SU-DHL-6 (cell line): ENCODE measurements around the gene COG1.

ENCODE experiments used
- H2AFZ ChIP-seq: fragments of 200-600 bp; sonication (generic); 2 replicates; pipeline ENCODE4 v1.6.1; 2014; ENCODE audit warnings: low read depth, mild to moderate bottlenecking, moderate library complexity, mixed read lengths, antibody characterized with exemption, low read length; ENCODE audit not compliant: severe bottlenecking
- H3F3A ChIP-seq: fragments of 200-600 bp; shearing (Covaris generic); 2 replicates; pipeline ENCODE4 v1.6.0; 2016; ENCODE audit warnings: antibody characterized with exemption, mild to moderate bottlenecking; ENCODE audit not compliant: insufficient read depth
- H3K27ac ChIP-seq: fragments of 200-600 bp; sonication (generic); 2 replicates; pipeline ENCODE4 v1.5.1; 2016; ENCODE audit warnings: low read depth, mild to moderate bottlenecking, low read length, moderate library complexity, mixed read lengths
- H3K27me3 ChIP-seq: fragments of 200-600 bp; sonication (generic), shearing (Covaris generic); 2 replicates; pipeline ENCODE4 v1.6.0; 2014; ENCODE audit warnings: mild to moderate bottlenecking, low read length
- H3K36me3 ChIP-seq: fragments of 200-600 bp; sonication (generic); 2 replicates; pipeline ENCODE4 v1.6.1; 2014; ENCODE audit warnings: mild to moderate bottlenecking, low read length, mixed read lengths
- H3K4me2 ChIP-seq: fragments of 300-600, 200-600 bp; shearing (Covaris generic), sonication (generic); 2 replicates; pipeline ENCODE4 v1.6.0; 2014; ENCODE audit warnings: low read length, low read depth, mild to moderate bottlenecking; ENCODE audit not compliant: poor library complexity, severe bottlenecking
- H3K4me3 ChIP-seq: fragments of 200-600 bp; sonication (generic); 2 replicates; pipeline ENCODE4 v1.5.1; 2014; ENCODE audit warnings: antibody characterized with exemption, low read length, mild to moderate bottlenecking, mixed read lengths; ENCODE audit not compliant: insufficient read depth, poor library complexity, severe bottlenecking
- H3K79me2 ChIP-seq: fragments of 200-600 bp; sonication (generic); 2 replicates; pipeline ENCODE4 v1.6.1; 2014; ENCODE audit warnings: mild to moderate bottlenecking, low read length, moderate library complexity; ENCODE audit not compliant: insufficient read depth
- H3K9ac ChIP-seq: fragments of 200-600 bp; sonication (generic); 2 replicates; pipeline ENCODE4 v1.7.0; 2014; ENCODE audit warnings: mild to moderate bottlenecking, low read length
- H3K9me2 ChIP-seq: fragments of 200-600 bp; sonication (generic); replicated peaks from 2 replicates; pipeline ENCODE4 v1.6.1; 2014; ENCODE audit warnings: low read length; ENCODE audit not compliant: insufficient read depth
- H3K9me3 ChIP-seq: fragments of 200-600 bp; sonication (generic); 2 replicates; pipeline ENCODE4 v1.6.1; 2014; ENCODE audit warnings: low read length, mixed read lengths; ENCODE audit not compliant: insufficient read depth
- H4K20me1 ChIP-seq: fragments of 200-600 bp; sonication (generic); 2 replicates; pipeline ENCODE4 v1.6.1; 2014; ENCODE audit warnings: low read depth, mild to moderate bottlenecking, antibody characterized with exemption, low read length, moderate library complexity, mixed read lengths
- EZH2phosphoT487 ChIP-seq: fragments of 200-600 bp; sonication (generic), shearing (Covaris generic); conservative IDR thresholded peaks from 2 replicates; pipeline ENCODE4 v1.6.1; 2018; ENCODE audit warnings: mild to moderate bottlenecking, antibody characterized with exemption, low read length, moderate library complexity, mixed read lengths
- TF ChIP-seq, protein P1 (sequence below): fragments of 200-600 bp; sonication (generic); IDR thresholded peaks from one replicate; pipeline ENCODE4 v1.5.1; 2017; ENCODE audit warnings: antibody characterized with exemption, mild to moderate bottlenecking, low read length, moderate library complexity; ENCODE audit not compliant: insufficient read depth, poor library complexity, severe bottlenecking

COG1 gene

GRCh38 chr17:73157521-73157890, 35.3 kb upstream of the COG1 start:
- Histone ChIP-seq H3K9ac (no peak overlapping the region), H3K9me2 (no peaks in the 10 kb centered on the region), H3K4me3 (no peak overlapping the region), H4K20me1 (no peaks in the 10 kb centered on the region), H3K4me2 (no peak overlapping the region), H3K79me2 (no peaks in the 10 kb centered on the region), H2AFZ (no peak overlapping the region), H3K27ac (no peak overlapping the region), H3K36me3 (no peaks in the 10 kb centered on the region), H3F3A (peaks cover 11% of the 10 kb centered on the region), H3K27me3 (no peaks in the 10 kb centered on the region), H3K9me3 (no peaks in the 10 kb centered on the region)
- no peak for TF ChIP-seq EZH2phosphoT487
- TF ChIP-seq, protein P1, sequence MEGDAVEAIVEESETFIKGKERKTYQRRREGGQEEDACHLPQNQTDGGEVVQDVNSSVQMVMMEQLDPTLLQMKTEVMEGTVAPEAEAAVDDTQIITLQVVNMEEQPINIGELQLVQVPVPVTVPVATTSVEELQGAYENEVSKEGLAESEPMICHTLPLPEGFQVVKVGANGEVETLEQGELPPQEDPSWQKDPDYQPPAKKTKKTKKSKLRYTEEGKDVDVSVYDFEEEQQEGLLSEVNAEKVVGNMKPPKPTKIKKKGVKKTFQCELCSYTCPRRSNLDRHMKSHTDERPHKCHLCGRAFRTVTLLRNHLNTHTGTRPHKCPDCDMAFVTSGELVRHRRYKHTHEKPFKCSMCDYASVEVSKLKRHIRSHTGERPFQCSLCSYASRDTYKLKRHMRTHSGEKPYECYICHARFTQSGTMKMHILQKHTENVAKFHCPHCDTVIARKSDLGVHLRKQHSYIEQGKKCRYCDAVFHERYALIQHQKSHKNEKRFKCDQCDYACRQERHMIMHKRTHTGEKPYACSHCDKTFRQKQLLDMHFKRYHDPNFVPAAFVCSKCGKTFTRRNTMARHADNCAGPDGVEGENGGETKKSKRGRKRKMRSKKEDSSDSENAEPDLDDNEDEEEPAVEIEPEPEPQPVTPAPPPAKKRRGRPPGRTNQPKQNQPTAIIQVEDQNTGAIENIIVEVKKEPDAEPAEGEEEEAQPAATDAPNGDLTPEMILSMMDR, result no peak

DNA sequence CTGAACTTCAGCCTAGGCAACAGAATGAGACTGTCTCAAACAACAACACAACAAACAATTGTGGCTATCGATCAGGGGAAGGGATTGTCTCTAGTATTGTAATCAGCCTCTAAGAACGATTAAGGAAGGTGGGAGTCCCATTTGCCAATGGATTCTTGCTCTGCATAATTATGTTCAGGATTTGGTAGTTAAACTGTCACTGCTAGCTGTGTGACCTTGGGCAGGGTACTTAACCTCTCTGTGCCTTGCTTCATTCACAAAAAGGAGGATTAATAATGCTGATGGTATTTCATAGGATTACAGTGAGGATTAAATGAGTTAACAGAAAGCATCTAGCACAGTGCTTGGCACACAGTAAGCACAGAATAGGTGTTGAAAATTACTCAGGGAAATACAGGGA, 34.7 kb upstream of the COG1 start:
- Histone ChIP-seq H3K9me3 (no peaks in the 10 kb centered on the region), H3K4me2 (no peak overlapping the region), H3K9ac (no peak overlapping the region), H3K9me2 (no peaks in the 10 kb centered on the region), H3K27me3 (no peaks in the 10 kb centered on the region), H3K79me2 (no peaks in the 10 kb centered on the region), H3K27ac (no peak overlapping the region), H3F3A (0 out of 2 replicates have a peak, but pooled peaks cover 9% of the 10 kb centered on the region), H4K20me1 (no peaks in the 10 kb centered on the region), H3K4me3 (no peak overlapping the region), H3K36me3 (no peaks in the 10 kb centered on the region), H2AFZ (no peak overlapping the region)
- TF ChIP-seq, protein P1, result no peak
- no peak for TF ChIP-seq EZH2phosphoT487

DNA sequence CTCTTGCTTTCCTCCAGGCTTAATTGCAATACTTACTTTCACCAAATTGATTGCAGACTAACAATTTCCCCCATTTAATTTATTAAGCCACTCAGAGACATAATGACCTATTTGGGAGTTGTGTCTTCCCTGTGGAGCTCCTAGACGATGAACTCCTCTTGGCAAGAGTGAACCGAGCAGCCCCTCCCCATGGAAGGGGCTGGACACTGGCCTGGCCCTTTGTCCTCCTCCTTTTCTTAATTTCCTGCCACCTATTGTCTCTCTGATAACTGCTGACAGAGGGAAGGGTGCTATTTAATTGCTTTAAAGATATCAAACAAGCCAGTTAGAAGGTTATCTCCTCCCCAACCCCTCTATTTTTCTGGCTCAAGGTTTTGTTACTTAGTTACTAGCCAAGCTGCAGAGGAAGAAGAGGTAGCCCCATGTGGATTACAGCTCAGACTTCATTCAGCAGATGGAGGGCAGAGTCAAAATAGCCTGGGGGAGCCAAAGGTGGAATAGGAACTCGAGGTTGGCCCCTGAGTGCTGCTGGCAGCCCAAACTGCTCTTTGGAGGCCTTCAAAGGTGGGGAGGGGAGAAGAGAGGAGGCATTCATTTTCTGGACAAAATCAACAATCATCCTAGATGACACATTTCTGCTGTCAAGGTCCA, 31.8 kb upstream of the COG1 start:
- Histone ChIP-seq H3K27ac (no peak overlapping the region), H3K4me2 (no peak overlapping the region), H2AFZ (no peak overlapping the region), H3K9ac (no peak overlapping the region), H3K9me3 (no peaks in the 10 kb centered on the region), H3K9me2 (no peaks in the 10 kb centered on the region), H3F3A (no peaks in the 10 kb centered on the region), H3K27me3 (no peaks in the 10 kb centered on the region), H4K20me1 (no peaks in the 10 kb centered on the region), H3K4me3 (no peak overlapping the region), H3K36me3 (no peaks in the 10 kb centered on the region), H3K79me2 (no peaks in the 10 kb centered on the region)
- TF ChIP-seq, protein P1, result no peak
